ENCODE results near the gene APOM.

DNA sequence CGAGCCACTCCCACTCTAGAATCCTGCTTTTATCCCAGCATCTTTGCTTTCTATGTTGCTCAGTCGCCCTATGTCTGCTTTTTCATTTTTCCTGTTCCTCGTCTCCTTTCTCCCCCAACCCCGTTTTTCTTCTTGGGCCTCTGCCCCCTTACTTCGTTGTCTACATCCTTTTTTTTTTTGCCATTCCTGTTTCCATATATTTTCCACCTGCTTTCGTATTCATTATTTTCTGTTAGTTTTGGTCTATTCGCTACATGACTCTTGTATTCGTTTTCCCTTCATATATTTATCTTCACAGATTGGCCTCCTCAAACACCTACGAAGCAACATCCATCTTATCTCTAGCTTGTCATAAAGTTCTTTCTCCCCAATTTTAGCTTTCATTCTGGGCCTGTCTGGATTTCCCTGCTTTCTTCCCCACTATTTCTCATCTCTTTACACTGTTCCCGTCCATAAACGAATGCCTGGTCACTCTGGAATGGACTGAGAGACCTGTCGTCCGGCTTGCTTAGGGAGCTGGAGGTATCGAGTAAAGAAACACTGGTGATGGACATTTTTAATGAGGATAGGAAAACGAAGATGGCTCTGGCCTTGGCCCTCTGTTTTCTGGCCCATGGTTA lies 34.3 kb upstream of the APOM start:
- TF ChIP-seq, protein P1, sequence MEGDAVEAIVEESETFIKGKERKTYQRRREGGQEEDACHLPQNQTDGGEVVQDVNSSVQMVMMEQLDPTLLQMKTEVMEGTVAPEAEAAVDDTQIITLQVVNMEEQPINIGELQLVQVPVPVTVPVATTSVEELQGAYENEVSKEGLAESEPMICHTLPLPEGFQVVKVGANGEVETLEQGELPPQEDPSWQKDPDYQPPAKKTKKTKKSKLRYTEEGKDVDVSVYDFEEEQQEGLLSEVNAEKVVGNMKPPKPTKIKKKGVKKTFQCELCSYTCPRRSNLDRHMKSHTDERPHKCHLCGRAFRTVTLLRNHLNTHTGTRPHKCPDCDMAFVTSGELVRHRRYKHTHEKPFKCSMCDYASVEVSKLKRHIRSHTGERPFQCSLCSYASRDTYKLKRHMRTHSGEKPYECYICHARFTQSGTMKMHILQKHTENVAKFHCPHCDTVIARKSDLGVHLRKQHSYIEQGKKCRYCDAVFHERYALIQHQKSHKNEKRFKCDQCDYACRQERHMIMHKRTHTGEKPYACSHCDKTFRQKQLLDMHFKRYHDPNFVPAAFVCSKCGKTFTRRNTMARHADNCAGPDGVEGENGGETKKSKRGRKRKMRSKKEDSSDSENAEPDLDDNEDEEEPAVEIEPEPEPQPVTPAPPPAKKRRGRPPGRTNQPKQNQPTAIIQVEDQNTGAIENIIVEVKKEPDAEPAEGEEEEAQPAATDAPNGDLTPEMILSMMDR (conservative IDR thresholded peaks at IDR 0.05 in 1 of 2, IDR thresholded peaks at IDR 0.05 in 1 of 2; ENCODE audit: extremely low read depth in 1 of 2, insufficient read depth in 1 of 2, low read depth in 1 of 2, low read length in 2 of 2), result no peak
- TF ChIP-seq EZH2 (IDR thresholded peaks at IDR 0.05; ENCODE audit: borderline replicate concordance, low read length), result no peak

All from mammary epithelial cell (primary cell).